HepG2 (cell line): ENCODE results near the gene RPTOR. TPM values are rescaled to one million over a fixed set of nuclear protein-coding genes. Genes with fewer than 3 reads are reported as not detected.

Experiments used
- ATAC-seq: fragments of 200-7000 bp; cut with Tn5 transposase; 3 replicates; pipeline ENCODE4 v1.9.1; 2020; ENCODE audit warnings: mild to moderate bottlenecking, moderate library complexity
- BruUV-seq: library from RNA; stranded (reverse); fragments of 400-500 nt; replicated peaks from 2 replicates; lab custom pipeline; 2021; lab: Mats Ljungman, UMichigan
- CTCF ChIA-PET: fragments of 300-600 bp; formaldehyde crosslinking; extraction: SDS; loops from one replicate; lab custom pipeline; 2021; ENCODE audit warnings: low total read pairs, inconsistent platforms, low intra/inter-chr PET ratio; lab: Yijun Ruan, JAX
- POLR2A ChIA-PET: fragments of 350-600 bp; sonication (Branson Sonifier 250); formaldehyde crosslinking; loops from one replicate; lab custom pipeline; 2020; ENCODE audit warnings: antibody characterized with exemption, inconsistent platforms; lab: Yijun Ruan, JAX
- DNase-seq: peaks from one replicate; pipeline ENCODE4 v3.0.0-alpha.2; 2015; ENCODE audit warnings: low spot score
- FAIRE-seq: peaks from 3 replicates; lab custom pipeline; 2011; peaks lifted over from hg19 to GRCh38; lab: Jason Lieb, UNC
- H2AFZ ChIP-seq: one replicate; pipeline ENCODE4 v1.6.1; 2011; ENCODE audit warnings: low read length, inconsistent platforms
- H3K27ac ChIP-seq: fragments of 300-600 bp; 3 replicates; pipeline ENCODE4 v1.8.0; 2011; ENCODE audit warnings: mixed run types, mild to moderate bottlenecking, mixed read lengths, low read length, inconsistent platforms; ENCODE audit not compliant: insufficient read depth; ENCODE audit errors: extremely low read length
- H3K27me3 ChIP-seq, 2 experiments: fragments of 200-600 bp in 1 of 2; 2 replicates in 1 of 2; 3 replicates in 1 of 2; pipeline versions ENCODE4 v1.6.0 to v1.8.0; 2011; ENCODE audit warnings: low read length in 2 of 2, mild to moderate bottlenecking in 2 of 2, moderate library complexity in 2 of 2, inconsistent platforms in 1 of 2; ENCODE audit not compliant: insufficient read depth in 2 of 2, control insufficient read depth in 1 of 2
- H3K36me3 ChIP-seq, 2 experiments: fragments of 200-600 bp in 1 of 2; replicated peaks in 1 of 2; 2 replicates in 1 of 2; 3 replicates in 1 of 2; pipeline versions ENCODE4 v1.5.1 to v1.8.0; 2011; ENCODE audit warnings: low read length in 2 of 2, inconsistent platforms in 1 of 2; ENCODE audit not compliant: insufficient read depth in 2 of 2, control insufficient read depth in 1 of 2
- H3K4me1 ChIP-seq: 2 replicates; pipeline ENCODE4 v1.5.1; 2012; ENCODE audit warnings: low read length, inconsistent platforms; ENCODE audit not compliant: insufficient read depth
- H3K4me2 ChIP-seq: 2 replicates; pipeline ENCODE4 v1.6.0; 2011; ENCODE audit warnings: low read depth, low read length, inconsistent platforms
- H3K4me3 ChIP-seq, 3 experiments: fragments of 200-600 bp in 1 of 3; sonication (generic), shearing (Covaris generic) in 1 of 3; replicated peaks in 1 of 3; 2 replicates each; pipeline ENCODE4 v1.5.1; 2011 to 2016; ENCODE audit warnings: low read length in 3 of 3, inconsistent platforms in 2 of 3, low read depth in 2 of 3, mild to moderate bottlenecking in 2 of 3, control low read depth in 1 of 3, mixed read lengths in 1 of 3; ENCODE audit not compliant: insufficient read depth in 1 of 3
- H3K79me2 ChIP-seq: one replicate; pipeline ENCODE4 v1.6.1; 2011; ENCODE audit warnings: low read length, inconsistent platforms; ENCODE audit not compliant: insufficient read depth
- H3K9ac ChIP-seq: 2 replicates; pipeline ENCODE4 v1.6.0; 2011; ENCODE audit warnings: mild to moderate bottlenecking, low read depth, low read length, inconsistent platforms; ENCODE audit not compliant: insufficient read depth
- H3K9me3 ChIP-seq: 2 replicates; pipeline ENCODE4 v1.5.1; 2012; ENCODE audit warnings: mild to moderate bottlenecking, low read length
- H4K20me1 ChIP-seq: 2 replicates; pipeline ENCODE4 v1.6.0; 2011; ENCODE audit warnings: inconsistent platforms, mild to moderate bottlenecking, low read length, moderate library complexity; ENCODE audit not compliant: insufficient read depth
- DMTF1 ChIP-seq: sonication (generic); formaldehyde crosslinking; IDR thresholded peaks from 2 replicates; pipeline ENCODE4 v1.4.0; 2020; ENCODE audit warnings: mild to moderate bottlenecking, missing genetic modification reagents
- DNMT3B ChIP-seq: conservative IDR thresholded peaks from 2 replicates; pipeline ENCODE4 v1.6.1; 2016; ENCODE audit warnings: missing biosample characterization, control low read depth
- HDAC2 ChIP-seq: sonication (generic); formaldehyde crosslinking; IDR thresholded peaks from 2 replicates; pipeline ENCODE4 v1.4.0; 2020; ENCODE audit warnings: missing genetic modification reagents
- ISX ChIP-seq: sonication (generic); formaldehyde crosslinking; conservative IDR thresholded peaks from 2 replicates; pipeline ENCODE4 v1.5.0; 2020; ENCODE audit warnings: missing genetic modification reagents
- KLF9 ChIP-seq: IDR thresholded peaks from 2 replicates; pipeline ENCODE4 v1.6.1; 2016; ENCODE audit warnings: low read depth
- SRSF4 ChIP-seq: fragments of 200-400 bp; formaldehyde crosslinking; IDR thresholded peaks from one replicate; pipeline ENCODE4 v1.6.1; 2018; ENCODE audit warnings: mild to moderate bottlenecking, low read depth, low read length, moderate library complexity; ENCODE audit not compliant: poor library complexity, severe bottlenecking
- ZNF263 ChIP-seq: sonication (generic); formaldehyde crosslinking; IDR thresholded peaks from 2 replicates; pipeline ENCODE4 v1.4.0; 2020; ENCODE audit warnings: missing genetic modification reagents
- WGBS: methylation state at CpG from one replicate; pipeline ENCODE4 v1.1.6; 2017; ENCODE audit warnings: low lambda C conversion rate; 5-methylcytosine and 5-hydroxymethylcytosine counted together
- in situ Hi-C: cut with HindIII; loops from 2 replicates; pipeline ENCODE4 v1.10.0; 2017; ENCODE audit warnings: low pct_unique_long_range_greater_than_20kb; ENCODE audit not compliant: extremely low pct_ligation_motif_present
- intact Hi-C: fragments of 100-400 bp; cut with micrococcal nuclease; formaldehyde crosslinking; loops from one replicate; pipeline ENCODE4 v1.10.0; 2022; ENCODE audit not compliant: unreplicated experiment
- polyA plus RNA-seq, 8 experiments: library from polyadenylated mRNA; depleted of rRNA in 3 of 8; stranded (reverse) in 7 of 8; unstranded in 1 of 8; fragments of >200 nt; fragmentation: Illumina TruSeq in 4 of 8; extraction: Trizol in 4 of 8; gene quantifications; 2 replicates each; pipeline versions ENCODE4 v1.2.1 to v1.2.3, GENCODE V29; 2011 to 2016; ENCODE audit warnings: low read depth in 4 of 8, missing spikeins in 1 of 8, mixed read lengths in 1 of 8; ENCODE audit not compliant: insufficient read depth in 1 of 8
- total RNA-seq, 5 experiments: library from RNA; depleted of rRNA; stranded (reverse); fragments of >200 nt; fragmentation: Illumina TruSeq; extraction: Trizol; gene quantifications; 2 replicates each; pipeline ENCODE4 v1.2.3, GENCODE V29; 2016; ENCODE audit warnings: low read depth in 1 of 5
- TF ChIP-seq, protein P1 (sequence below): sonication (generic); formaldehyde crosslinking; IDR thresholded peaks from 2 replicates; pipeline ENCODE4 v1.8.1; 2022; ENCODE audit warnings: low read depth, mild to moderate bottlenecking, missing genetic modification reagents
- TF ChIP-seq, protein P2 (sequence below): IDR thresholded peaks from 2 replicates; pipeline ENCODE4 v1.6.1; 2012; ENCODE audit warnings: low read depth, low read length, improper control_type of control experiment

RPTOR gene
- total and polyA plus RNA-seq, 2 of the 13 experiments (the other 11 are each of a cell fraction or from before 2014, with no cell fraction given) = 6.6 to 25.3 TPM

- in situ Hi-C loops = no loop called here
- CTCF ChIA-PET = no interaction called here
Measured at GRCh38 chr17:81012574-81013447, 468.2 kb downstream of the RPTOR start.

More at GRCh38 chr17:81012574-81013447, 468.2 kb downstream of the RPTOR start:
- ATAC-seq (no peak; the same call in 2 of the 3 replicates), DNase-seq (no peak), FAIRE-seq (no peak)
- no TSS peak for BruUV-seq
- Histone ChIP-seq H3K4me1 (peaks cover 33% of the 10 kb centered on the region), H4K20me1 (no peaks in the 10 kb centered on the region), H3K4me2 (no peak overlapping the region), H2AFZ (no peak overlapping the region), H3K9ac (no peak overlapping the region), H3K27me3 (peaks cover 2 to 38% of the 10 kb centered on the region in 2 experiments; a peak in 3 of 5 replicates), H3K27ac (no peak overlapping the region), H3K9me3 (peaks cover 9% of the 10 kb centered on the region), H3K36me3 (no peaks in the 10 kb centered on the region), H3K79me2 (no peaks in the 10 kb centered on the region), H3K4me3 (no peak overlapping the region)
- WGBS = 67% methylated on average over 10 of the region's 13 CpGs
- intact Hi-C loops = no loop called here
- POLR2A ChIA-PET = interaction anchor here (1.3 kb wide), 1 partner anchor 13 kb away, joined by 5 read pairs; no protein-coding TSS in a partner anchor
- no peak for TF ChIP-seq ISX (CRISPR knock-in tag)
- TF ChIP-seq ZNF263 = 0 out of 2 replicates have a peak, but pooled peaks have one; percentile 20
- TF ChIP-seq, protein P1, sequence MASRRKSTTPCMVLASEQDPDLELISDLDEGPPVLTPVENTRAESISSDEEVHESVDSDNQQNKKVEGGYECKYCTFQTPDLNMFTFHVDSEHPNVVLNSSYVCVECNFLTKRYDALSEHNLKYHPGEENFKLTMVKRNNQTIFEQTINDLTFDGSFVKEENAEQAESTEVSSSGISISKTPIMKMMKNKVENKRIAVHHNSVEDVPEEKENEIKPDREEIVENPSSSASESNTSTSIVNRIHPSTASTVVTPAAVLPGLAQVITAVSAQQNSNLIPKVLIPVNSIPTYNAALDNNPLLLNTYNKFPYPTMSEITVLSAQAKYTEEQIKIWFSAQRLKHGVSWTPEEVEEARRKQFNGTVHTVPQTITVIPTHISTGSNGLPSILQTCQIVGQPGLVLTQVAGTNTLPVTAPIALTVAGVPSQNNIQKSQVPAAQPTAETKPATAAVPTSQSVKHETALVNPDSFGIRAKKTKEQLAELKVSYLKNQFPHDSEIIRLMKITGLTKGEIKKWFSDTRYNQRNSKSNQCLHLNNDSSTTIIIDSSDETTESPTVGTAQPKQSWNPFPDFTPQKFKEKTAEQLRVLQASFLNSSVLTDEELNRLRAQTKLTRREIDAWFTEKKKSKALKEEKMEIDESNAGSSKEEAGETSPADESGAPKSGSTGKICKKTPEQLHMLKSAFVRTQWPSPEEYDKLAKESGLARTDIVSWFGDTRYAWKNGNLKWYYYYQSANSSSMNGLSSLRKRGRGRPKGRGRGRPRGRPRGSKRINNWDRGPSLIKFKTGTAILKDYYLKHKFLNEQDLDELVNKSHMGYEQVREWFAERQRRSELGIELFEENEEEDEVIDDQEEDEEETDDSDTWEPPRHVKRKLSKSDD (CRISPR knock-in tag) = no peak
- TF ChIP-seq, protein P2, sequence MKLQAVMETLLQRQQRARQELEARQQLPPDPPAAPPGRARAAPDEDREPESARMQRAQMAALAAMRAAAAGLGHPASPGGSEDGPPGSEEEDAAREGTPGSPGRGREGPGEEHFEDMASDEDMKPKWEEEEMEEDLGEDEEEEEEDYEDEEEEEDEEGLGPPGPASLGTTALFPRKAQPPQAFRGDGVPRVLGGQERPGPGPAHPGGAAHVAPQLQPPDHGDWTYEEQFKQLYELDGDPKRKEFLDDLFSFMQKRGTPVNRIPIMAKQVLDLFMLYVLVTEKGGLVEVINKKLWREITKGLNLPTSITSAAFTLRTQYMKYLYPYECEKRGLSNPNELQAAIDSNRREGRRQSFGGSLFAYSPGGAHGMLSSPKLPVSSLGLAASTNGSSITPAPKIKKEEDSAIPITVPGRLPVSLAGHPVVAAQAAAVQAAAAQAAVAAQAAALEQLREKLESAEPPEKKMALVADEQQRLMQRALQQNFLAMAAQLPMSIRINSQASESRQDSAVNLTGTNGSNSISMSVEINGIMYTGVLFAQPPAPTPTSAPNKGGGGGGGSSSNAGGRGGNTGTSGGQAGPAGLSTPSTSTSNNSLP = no peak
- TF ChIP-seq SRSF4 = no peak
- TF ChIP-seq DNMT3B (CRISPR knock-in tag) = no peak
- no peak for TF ChIP-seq KLF9
- TF ChIP-seq DMTF1 (CRISPR knock-in tag) = no peak
- TF ChIP-seq HDAC2 (CRISPR knock-in tag) = no peak
